OCI-LY3 (cell line): Measurements from ENCODE around the gene ANKRD45.
"Not testable (repeated sequence)": the region's sequence is repeated elsewhere in the genome, so short reads cannot be mapped to it uniquely, and the experiment has no call there.

Source experiments
- EZH2phosphoT487 ChIP-seq: fragments of 200-600 bp; shearing (Covaris generic); IDR thresholded peaks from 2 replicates; pipeline ENCODE4 v1.6.1; 2018; ENCODE audit warnings: antibody characterized with exemption, mixed run types, low read depth
- TF ChIP-seq, protein P1 (sequence below): fragments of 200-600, 300-600 bp; sonication (generic); IDR thresholded peaks from 2 replicates; pipeline ENCODE4 v1.5.1; 2014; ENCODE audit warnings: antibody characterized with exemption, low read length, low read depth

DNA sequence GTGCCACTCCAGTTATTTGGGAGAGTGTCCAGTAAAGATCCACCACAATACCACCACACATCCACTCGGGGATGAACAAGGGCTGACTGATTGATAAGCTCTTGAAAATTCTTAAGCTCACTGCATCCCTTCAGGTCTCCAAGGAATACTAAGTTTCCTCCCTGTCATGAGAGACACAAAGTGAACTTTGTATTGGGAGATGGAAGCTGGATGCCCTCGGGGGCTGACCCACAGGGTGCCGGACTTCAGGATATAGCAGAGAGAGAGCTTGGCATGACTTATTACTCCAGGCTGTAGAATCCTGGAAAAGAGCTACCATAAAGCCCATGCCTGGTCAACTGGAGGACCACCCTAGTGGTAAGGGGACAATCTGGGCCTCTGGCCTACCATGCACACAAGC, 15.5 kb upstream of the ANKRD45 start:
- TF ChIP-seq, protein P1, sequence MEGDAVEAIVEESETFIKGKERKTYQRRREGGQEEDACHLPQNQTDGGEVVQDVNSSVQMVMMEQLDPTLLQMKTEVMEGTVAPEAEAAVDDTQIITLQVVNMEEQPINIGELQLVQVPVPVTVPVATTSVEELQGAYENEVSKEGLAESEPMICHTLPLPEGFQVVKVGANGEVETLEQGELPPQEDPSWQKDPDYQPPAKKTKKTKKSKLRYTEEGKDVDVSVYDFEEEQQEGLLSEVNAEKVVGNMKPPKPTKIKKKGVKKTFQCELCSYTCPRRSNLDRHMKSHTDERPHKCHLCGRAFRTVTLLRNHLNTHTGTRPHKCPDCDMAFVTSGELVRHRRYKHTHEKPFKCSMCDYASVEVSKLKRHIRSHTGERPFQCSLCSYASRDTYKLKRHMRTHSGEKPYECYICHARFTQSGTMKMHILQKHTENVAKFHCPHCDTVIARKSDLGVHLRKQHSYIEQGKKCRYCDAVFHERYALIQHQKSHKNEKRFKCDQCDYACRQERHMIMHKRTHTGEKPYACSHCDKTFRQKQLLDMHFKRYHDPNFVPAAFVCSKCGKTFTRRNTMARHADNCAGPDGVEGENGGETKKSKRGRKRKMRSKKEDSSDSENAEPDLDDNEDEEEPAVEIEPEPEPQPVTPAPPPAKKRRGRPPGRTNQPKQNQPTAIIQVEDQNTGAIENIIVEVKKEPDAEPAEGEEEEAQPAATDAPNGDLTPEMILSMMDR, result not testable (repeated sequence)
- TF ChIP-seq EZH2phosphoT487, result not testable (repeated sequence)
